Breast epithelium (tissue), 4 donors: ENCODE data around the gene LMX1A. TPM values are rescaled to one million over a fixed set of nuclear protein-coding genes. Genes with fewer than 3 reads are reported as not detected.
A peak's percentile ranks its signal among the peaks of the same experiment; 100 is the strongest.

ENCODE experiments used
- DNase-seq, 2 donors: peaks; one replicate each; pipeline ENCODE4 v3.0.0-alpha.2; 2019; ENCODE audit warnings: low spot score in 2 of 2
- H3K27ac ChIP-seq, 2 donors: fragments of 200-600 bp; sonication (generic) in 1 of 2; one replicate each; pipeline ENCODE4 v1.5.1; 2016 to 2019; ENCODE audit warnings: mild to moderate bottlenecking in 1 of 2
- H3K27me3 ChIP-seq, 2 donors: fragments of 200-600 bp; sonication (generic) in 1 of 2; one replicate each; pipeline versions ENCODE4 v1.5.1 to v1.6.0; 2017 to 2019; ENCODE audit warnings: control low read depth in 1 of 2, mild to moderate bottlenecking in 1 of 2
- H3K36me3 ChIP-seq: fragments of 200-600 bp; one replicate; pipeline ENCODE4 v1.5.1; 2019
- H3K4me1 ChIP-seq, 2 donors: fragments of 200-600 bp; sonication (generic); one replicate each; pipeline ENCODE4 v1.5.1; 2016 to 2019; ENCODE audit warnings: control low read depth in 1 of 2
- H3K4me3 ChIP-seq, 3 donors: fragments of 200-600 bp; sonication (generic); 1 replicate in 2 of 3; 2 replicates in 1 of 3; pipeline ENCODE4 v1.5.1; 2016 to 2019; ENCODE audit warnings: mild to moderate bottlenecking in 3 of 3, moderate library complexity in 2 of 3
- H3K9me3 ChIP-seq, 2 donors: fragments of 200-600 bp; sonication (generic) in 1 of 2; one replicate each; pipeline ENCODE4 v1.5.1; 2016 to 2019; ENCODE audit warnings: control low read depth in 1 of 2
- POLR2A ChIP-seq: fragments of 450-650 bp; IDR thresholded peaks from one replicate; pipeline ENCODE4 v1.6.1; 2016; ENCODE audit warnings: antibody characterized with exemption, mild to moderate bottlenecking, moderate library complexity
- POLR2AphosphoS5 ChIP-seq, 3 donors: sonication (generic); formaldehyde crosslinking; IDR thresholded peaks; one replicate each; pipeline ENCODE4 v1.6.1; 2017; ENCODE audit warnings: antibody characterized with exemption in 3 of 3
- intact Hi-C: fragments of 100-400 bp; cut with DNase I; formaldehyde crosslinking; loops from one replicate; pipeline ENCODE4 v1.15.1; 2023; ENCODE audit warnings: low total_unique reads
- total RNA-seq, 3 donors: library from RNA; depleted of rRNA; stranded (reverse); fragments of >200 nt; gene quantifications; one replicate each; pipeline ENCODE4 v1.1.0, GENCODE V29; 2016
- TF ChIP-seq, protein P1 (sequence below), 3 donors: fragments of 450-650 bp; IDR thresholded peaks; one replicate each; pipeline ENCODE4 v1.5.1; 2016 to 2017; ENCODE audit warnings: antibody characterized with exemption in 3 of 3, mild to moderate bottlenecking in 3 of 3, moderate library complexity in 3 of 3

Gene LMX1A
- total RNA-seq: 1 to 10 TPM in 1 of 3 donors, not detected in 2; 1.3 TPM

DNA sequence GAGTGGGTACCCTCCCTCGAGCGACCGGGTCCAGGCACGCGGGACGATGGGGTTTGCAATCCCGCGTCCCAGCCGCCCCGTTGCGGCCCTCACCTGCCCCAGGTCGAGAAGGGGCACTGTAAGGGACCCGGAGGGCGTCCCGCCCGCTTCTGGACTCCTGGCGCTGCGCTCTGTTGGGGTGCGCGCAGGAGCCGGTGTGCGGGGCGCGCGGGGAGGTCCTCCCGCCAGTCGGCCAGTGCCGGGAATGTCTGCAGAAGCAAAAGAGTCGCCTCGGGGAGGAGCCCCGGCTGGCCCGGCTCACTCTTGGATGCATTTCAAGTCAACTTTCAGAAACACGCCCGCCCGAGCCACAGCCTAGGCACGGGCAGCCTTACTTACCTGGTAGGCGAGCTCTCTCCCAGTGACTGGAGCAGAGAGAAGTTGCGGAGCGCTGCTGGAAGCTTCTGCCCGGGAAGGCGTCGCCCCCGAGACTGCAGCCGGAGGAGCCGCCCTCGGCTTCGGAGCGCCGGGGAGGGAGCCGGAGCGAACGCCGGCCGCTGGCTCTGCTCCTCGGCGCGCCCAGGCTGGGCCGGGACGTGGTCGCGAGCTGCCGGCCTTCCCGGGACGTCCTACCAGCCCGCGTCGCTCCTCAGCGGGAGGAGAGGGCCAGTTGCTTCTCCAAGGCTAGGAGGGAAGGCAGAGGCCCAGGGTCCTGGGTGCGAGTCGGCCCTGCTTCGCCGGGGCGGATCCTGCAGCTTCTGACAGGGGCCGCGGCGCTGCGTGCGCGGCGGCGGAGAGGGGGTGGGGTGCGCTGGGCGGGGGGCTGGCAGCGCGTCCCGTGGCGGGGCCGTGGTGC lies at the start of gene LMX1A:
Gene LMX1A, minus strand, starts transcription at position 739 of the 835 bp plus-strand sequence. CDS start 1,156 bp downstream, outside the sequence.
- peaks cover 0 to 5% of the 10 kb centered on the region in 2 donors for H3K4me1 ChIP-seq
- no peak within 1 kb of the TSS for H3K27ac ChIP-seq
- peak within 1 kb of the TSS; percentile 42 to 70 (median 53) for H3K4me3 ChIP-seq
- no peak for DNase-seq
- TF ChIP-seq POLR2AphosphoS5 (IDR thresholded peaks at IDR 0.05): no peak
- no peak for TF ChIP-seq POLR2A
- TF ChIP-seq, protein P1, sequence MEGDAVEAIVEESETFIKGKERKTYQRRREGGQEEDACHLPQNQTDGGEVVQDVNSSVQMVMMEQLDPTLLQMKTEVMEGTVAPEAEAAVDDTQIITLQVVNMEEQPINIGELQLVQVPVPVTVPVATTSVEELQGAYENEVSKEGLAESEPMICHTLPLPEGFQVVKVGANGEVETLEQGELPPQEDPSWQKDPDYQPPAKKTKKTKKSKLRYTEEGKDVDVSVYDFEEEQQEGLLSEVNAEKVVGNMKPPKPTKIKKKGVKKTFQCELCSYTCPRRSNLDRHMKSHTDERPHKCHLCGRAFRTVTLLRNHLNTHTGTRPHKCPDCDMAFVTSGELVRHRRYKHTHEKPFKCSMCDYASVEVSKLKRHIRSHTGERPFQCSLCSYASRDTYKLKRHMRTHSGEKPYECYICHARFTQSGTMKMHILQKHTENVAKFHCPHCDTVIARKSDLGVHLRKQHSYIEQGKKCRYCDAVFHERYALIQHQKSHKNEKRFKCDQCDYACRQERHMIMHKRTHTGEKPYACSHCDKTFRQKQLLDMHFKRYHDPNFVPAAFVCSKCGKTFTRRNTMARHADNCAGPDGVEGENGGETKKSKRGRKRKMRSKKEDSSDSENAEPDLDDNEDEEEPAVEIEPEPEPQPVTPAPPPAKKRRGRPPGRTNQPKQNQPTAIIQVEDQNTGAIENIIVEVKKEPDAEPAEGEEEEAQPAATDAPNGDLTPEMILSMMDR (IDR thresholded peaks at IDR 0.05): no peak
- peaks cover 6 to 61% of the 10 kb centered on the region in 2 donors for H3K27me3 ChIP-seq
- intact Hi-C loops: no loop called here
- no peaks in the 10 kb centered on the region for H3K36me3 ChIP-seq
- H3K9me3 ChIP-seq: no peaks in the 10 kb centered on the region

DNA sequence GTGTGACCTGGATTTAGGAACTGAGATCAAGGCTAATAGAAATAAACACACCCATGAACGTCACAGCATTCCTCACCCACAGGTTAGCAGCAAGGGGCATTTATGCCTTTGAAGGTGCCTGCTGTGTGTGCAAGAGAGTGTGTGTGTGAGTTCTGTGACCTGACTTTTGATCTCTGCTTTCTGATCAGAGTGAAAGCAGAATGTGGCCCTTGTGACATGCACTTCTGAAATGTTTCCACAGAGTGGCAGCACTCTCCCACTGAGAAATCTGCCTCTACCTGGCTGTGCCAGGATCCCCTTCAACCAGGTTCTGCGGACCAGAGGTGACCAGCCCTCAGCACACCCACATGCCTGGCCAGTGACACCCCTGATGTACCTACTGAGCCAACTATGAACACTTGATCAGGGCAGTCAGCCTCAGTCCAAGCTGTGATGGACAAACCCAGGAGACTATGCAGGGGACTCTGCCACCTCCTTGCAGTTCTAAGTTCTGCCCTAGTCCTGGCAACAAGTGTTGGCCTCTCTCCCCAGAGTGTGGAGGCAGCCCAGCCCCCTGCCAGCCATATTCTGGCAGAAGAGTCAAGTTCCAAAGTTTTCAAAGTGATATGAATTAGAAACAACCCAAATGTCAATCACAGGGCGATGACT lies 47.4 kb upstream of the LMX1A start:
- TF ChIP-seq, protein P1 (IDR thresholded peaks at IDR 0.05): peak in 2 of 3 donors; percentile 36 to 49
- no peak for TF ChIP-seq POLR2AphosphoS5 (IDR thresholded peaks at IDR 0.05)
- TF ChIP-seq POLR2A: no peak
- no peaks in the 10 kb centered on the region for H3K9me3 ChIP-seq
- no peaks in the 10 kb centered on the region for H3K4me1 ChIP-seq
- DNase-seq: no peak
- H3K27ac ChIP-seq: no peak overlapping the region
- no peaks in the 10 kb centered on the region for H3K36me3 ChIP-seq
- intact Hi-C loops: loop anchor here (10.0 kb wide), 1 partner anchor 191 kb away; no protein-coding TSS in a partner anchor
- H3K27me3 ChIP-seq: peaks cover 0 to 4% of the 10 kb centered on the region in 2 donors
- no peak overlapping the region for H3K4me3 ChIP-seq

DNA sequence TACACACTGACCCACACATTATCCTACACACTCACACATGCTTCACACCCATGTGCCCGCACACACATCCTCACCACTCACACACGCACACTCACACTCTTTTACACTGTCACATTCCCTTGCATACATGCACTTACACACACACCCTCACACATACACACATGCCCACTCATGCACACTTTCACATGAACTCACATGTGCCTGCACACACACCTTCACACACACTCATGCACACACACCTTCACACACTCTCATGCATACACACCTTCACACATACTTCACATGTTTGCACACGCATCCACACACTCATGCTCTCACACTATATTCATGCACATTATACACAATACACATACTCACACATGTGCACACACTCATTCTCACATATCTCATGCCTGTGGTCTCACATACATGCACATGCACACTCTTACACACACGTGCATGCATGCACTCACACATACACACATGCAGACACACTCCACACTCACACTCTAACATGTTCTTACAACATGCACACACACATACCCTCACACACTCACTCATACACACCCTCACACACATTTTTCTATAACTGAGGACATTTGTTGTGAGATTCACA lies 46.1 kb upstream of the LMX1A start:
- Histone ChIP-seq H3K36me3 (no peaks in the 10 kb centered on the region), H3K27me3 (peaks cover 0 to 4% of the 10 kb centered on the region in 2 donors), H3K4me3 (no peak overlapping the region), H3K4me1 (no peaks in the 10 kb centered on the region), H3K27ac (no peak overlapping the region), H3K9me3 (no peaks in the 10 kb centered on the region)
- DNase-seq: no peak
- intact Hi-C loops: loop anchor here (10.0 kb wide), 1 partner anchor 192 kb away; no protein-coding TSS in a partner anchor
- TF ChIP-seq, protein P1 (IDR thresholded peaks at IDR 0.05): no peak
- no peak for TF ChIP-seq POLR2AphosphoS5 (IDR thresholded peaks at IDR 0.05)
- TF ChIP-seq POLR2A: no peak

DNA sequence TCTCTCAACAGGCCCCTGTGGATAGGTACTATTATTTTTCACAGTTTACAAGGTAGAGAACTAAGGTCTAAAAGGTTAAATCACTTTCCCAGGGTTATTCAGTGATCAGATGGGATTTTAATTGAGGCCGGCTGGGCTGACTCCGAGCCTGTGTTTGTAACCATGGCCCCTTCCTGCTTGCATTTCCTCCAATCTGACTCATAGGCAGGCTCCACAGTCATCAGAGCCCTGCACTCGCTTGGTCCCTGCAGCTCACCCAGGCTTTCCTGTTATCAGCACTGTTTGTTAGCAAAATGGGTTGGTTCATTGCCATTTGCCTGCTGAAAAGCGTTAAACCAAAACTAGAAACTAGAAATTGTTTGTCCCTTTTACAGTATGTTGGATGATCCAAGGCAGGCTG lies 41.4 kb upstream of the LMX1A start:
- no peaks in the 10 kb centered on the region for H3K4me1 ChIP-seq
- no peak for DNase-seq
- H3K9me3 ChIP-seq: no peaks in the 10 kb centered on the region
- intact Hi-C loops: no loop called here
- H3K27ac ChIP-seq: peak overlapping the region in 1 of 2 donors; percentile 20
- H3K27me3 ChIP-seq: no peaks in the 10 kb centered on the region
- TF ChIP-seq POLR2A: no peak
- TF ChIP-seq, protein P1 (IDR thresholded peaks at IDR 0.05): no peak
- no peak for TF ChIP-seq POLR2AphosphoS5 (IDR thresholded peaks at IDR 0.05)
- no peaks in the 10 kb centered on the region for H3K36me3 ChIP-seq
- no peak overlapping the region for H3K4me3 ChIP-seq
